Psoas muscle (tissue), 8 donors: Measurements from ENCODE around the gene S100A13. TPM values are rescaled to one million over a fixed set of nuclear protein-coding genes. Genes with fewer than 3 reads are reported as not detected.
"Not testable (repeated sequence)": the region's sequence is repeated elsewhere in the genome, so short reads cannot be mapped to it uniquely, and the experiment has no call there.

Experiments used
- ATAC-seq, 4 donors: fragments of 200-7000 bp; cut with Tn5 transposase; one replicate each; pipeline ENCODE4 v1.9.1; 2020; ENCODE audit warnings: moderate library complexity in 3 of 4, mild to moderate bottlenecking in 2 of 4
- DNase-seq, 2 donors: peaks; one replicate each; pipeline ENCODE4 v3.0.0-alpha.2; 2020
- H3K27ac ChIP-seq: fragments of 200-600 bp; one replicate; pipeline ENCODE4 v1.8.0; 2022
- H3K27me3 ChIP-seq, 3 donors: fragments of 200-600 bp in 1 of 3; one replicate each; pipeline versions ENCODE4 v1.6.1 to v1.8.0; 2013 to 2022; ENCODE audit warnings: low read length in 2 of 3, mild to moderate bottlenecking in 2 of 3, moderate library complexity in 1 of 3; ENCODE audit not compliant: insufficient read depth in 3 of 3
- H3K36me3 ChIP-seq, 2 donors: fragments of 200-600 bp in 1 of 2; one replicate each; pipeline versions ENCODE4 v1.6.1 to v1.8.0; 2013 to 2022; ENCODE audit warnings: low read depth in 1 of 2, mild to moderate bottlenecking in 1 of 2, moderate library complexity in 1 of 2; ENCODE audit not compliant: insufficient read depth in 1 of 2
- H3K4me1 ChIP-seq: fragments of 200-600 bp; one replicate; pipeline ENCODE4 v1.8.0; 2022
- H3K4me3 ChIP-seq: fragments of 200-600 bp; one replicate; pipeline ENCODE4 v1.8.0; 2022; ENCODE audit warnings: mild to moderate bottlenecking
- H3K9me3 ChIP-seq: fragments of 200-600 bp; one replicate; pipeline ENCODE4 v1.8.0; 2022
- WGBS, 3 donors: extraction: QIAGEN DNeasy Blood & Tissue Kit; methylation state at CpG; one replicate each; pipeline versions ENCODE4 v1.1.6 to v1.1.7; 2013; 5-methylcytosine and 5-hydroxymethylcytosine counted together
- intact Hi-C, 2 donors: fragments of 100-400 bp; cut with DNase I; formaldehyde crosslinking; loops; one replicate each; pipeline versions ENCODE4 v1.11.0 to v1.14.2; 2022
- polyA plus RNA-seq, 3 donors: library from polyadenylated mRNA; stranded (reverse); fragments of 200-250 nt; gene quantifications; one replicate each; pipeline ENCODE4 v1.2.3, GENCODE V29; 2013
- total RNA-seq, 4 donors: library from RNA; stranded (reverse); fragmentation: NEBNext Ultra II Directional in 2 of 4; extraction: Animal tissue kit (Norgen Biotek cat#: 25700) in 2 of 4; gene quantifications; one replicate each; pipeline versions ENCODE4 v1.2.1 to v1.2.4, GENCODE V29; 2021 to 2023
- TF ChIP-seq, protein P1 (sequence below): fragments of 200-600 bp; IDR thresholded peaks from one replicate; pipeline ENCODE4 v1.8.0; 2022; ENCODE audit warnings: antibody characterized with exemption
- donor health status: healthy with polysubstance abuse.
- donor health status: DM: no; HTN: no; CAD: no; lungs with moderate emphysema.
- donor health status: Bipolar disorder and iron deficiency.
- donor health status: healthy.
- donor health status: DM: yes; HTN: yes; CAD: no.
- donor health status: DM: no; HTN: no; CAD: no.
- donor health status: DM: no; HTN: no; CAD: no.
- donor health status: DM: yes; HTN: yes; CAD: no.

The S100A13 gene
- total and polyA plus RNA-seq, 7 donors = 72.4 to 199 (median 113) TPM

DNA sequence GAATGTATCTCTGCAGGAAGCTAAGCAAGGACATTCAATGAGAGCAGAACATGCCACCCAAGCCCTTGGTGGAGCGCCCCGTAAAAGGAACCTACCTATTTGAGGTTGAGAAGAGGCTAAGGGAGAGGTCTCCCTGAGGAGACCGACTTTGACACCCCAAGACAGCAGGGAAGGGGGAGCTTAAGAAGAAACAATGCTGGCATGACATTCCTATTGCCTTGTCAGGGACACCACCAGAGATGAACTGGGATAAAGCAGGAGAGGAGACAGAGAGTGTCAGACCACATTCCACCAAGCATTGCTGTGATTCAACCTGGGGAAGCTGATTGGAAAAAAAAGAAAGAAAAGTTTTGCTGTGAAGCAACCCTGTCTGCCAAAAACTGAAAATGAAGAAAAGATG, 48.4 kb downstream of the S100A13 start:
- DNase-seq = no peak
- WGBS, 3 donors = 81 to 85% (median 84%) methylated on average over 3 of the region's 3 CpGs
- intact Hi-C loops = loop anchor here in 1 of 2 donors (10.0 kb wide), 1 partner anchor 166 kb away; no protein-coding TSS in a partner anchor
- no peak overlapping the region for H3K4me3 ChIP-seq
- TF ChIP-seq, protein P1, sequence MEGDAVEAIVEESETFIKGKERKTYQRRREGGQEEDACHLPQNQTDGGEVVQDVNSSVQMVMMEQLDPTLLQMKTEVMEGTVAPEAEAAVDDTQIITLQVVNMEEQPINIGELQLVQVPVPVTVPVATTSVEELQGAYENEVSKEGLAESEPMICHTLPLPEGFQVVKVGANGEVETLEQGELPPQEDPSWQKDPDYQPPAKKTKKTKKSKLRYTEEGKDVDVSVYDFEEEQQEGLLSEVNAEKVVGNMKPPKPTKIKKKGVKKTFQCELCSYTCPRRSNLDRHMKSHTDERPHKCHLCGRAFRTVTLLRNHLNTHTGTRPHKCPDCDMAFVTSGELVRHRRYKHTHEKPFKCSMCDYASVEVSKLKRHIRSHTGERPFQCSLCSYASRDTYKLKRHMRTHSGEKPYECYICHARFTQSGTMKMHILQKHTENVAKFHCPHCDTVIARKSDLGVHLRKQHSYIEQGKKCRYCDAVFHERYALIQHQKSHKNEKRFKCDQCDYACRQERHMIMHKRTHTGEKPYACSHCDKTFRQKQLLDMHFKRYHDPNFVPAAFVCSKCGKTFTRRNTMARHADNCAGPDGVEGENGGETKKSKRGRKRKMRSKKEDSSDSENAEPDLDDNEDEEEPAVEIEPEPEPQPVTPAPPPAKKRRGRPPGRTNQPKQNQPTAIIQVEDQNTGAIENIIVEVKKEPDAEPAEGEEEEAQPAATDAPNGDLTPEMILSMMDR = no peak
- no peaks in the 10 kb centered on the region for H3K36me3 ChIP-seq
- H3K9me3 ChIP-seq = no peaks in the 10 kb centered on the region
- H3K27me3 ChIP-seq = peaks cover 0 to 7% (median 0%) of the 10 kb centered on the region in 3 donors
- H3K27ac ChIP-seq = no peak overlapping the region
- ATAC-seq = no peak
- no peaks in the 10 kb centered on the region for H3K4me1 ChIP-seq

DNA sequence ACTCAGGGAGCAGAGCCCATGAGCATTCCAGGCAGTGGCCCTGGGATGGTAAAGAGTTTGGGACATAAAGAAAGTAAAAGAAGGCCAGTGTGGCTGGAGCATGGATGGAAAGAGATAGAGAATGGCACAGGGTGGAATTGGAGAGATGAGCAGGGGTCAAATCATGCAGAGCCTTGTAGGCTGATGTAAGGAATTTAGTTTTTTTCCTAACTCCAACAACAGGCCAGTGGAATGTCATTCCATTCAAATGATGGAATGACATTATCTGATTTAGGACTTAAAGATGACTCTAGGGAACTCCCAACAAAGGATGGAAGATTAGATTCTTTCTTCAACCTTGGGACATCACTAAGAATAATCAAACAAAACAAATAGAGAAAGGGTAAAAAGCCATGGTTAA, 48.8 kb downstream of the S100A13 start:
- no peak overlapping the region for H3K4me3 ChIP-seq
- no peaks in the 10 kb centered on the region for H3K9me3 ChIP-seq
- intact Hi-C loops = loop anchor here in 1 of 2 donors (10.0 kb wide), 1 partner anchor 166 kb away; no protein-coding TSS in a partner anchor
- H3K4me1 ChIP-seq = no peaks in the 10 kb centered on the region
- ATAC-seq (no peak), DNase-seq (no peak)
- peaks cover 0 to 7% (median 0%) of the 10 kb centered on the region in 3 donors for H3K27me3 ChIP-seq
- no peak overlapping the region for H3K27ac ChIP-seq
- TF ChIP-seq, protein P1 = no peak
- H3K36me3 ChIP-seq = no peaks in the 10 kb centered on the region

DNA sequence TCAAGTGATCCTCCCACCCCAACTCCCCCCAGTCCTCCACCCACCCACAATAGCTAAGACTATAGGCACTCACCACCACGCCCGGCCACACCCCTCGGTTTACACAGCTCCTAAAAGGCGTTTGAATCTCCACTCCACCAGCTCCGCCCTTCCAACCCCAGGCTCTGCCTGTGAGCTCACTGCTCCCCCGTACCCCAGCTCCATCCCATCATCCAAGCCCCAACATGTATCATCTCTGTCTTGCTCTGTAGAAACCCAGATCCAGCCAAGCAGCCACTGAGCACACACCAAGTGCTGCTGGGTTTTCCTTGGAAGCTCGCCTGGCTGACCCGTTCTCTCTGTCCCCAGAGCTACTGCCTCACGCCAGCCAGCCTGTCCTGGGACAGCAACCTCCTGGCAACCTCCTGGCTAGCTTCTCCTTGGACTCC, 49.7 kb downstream of the S100A13 start:
- TF ChIP-seq, protein P1 = no peak
- H3K27ac ChIP-seq = no peak overlapping the region
- H3K36me3 ChIP-seq = no peaks in the 10 kb centered on the region
- ATAC-seq (no peak), DNase-seq (no peak)
- H3K9me3 ChIP-seq = no peaks in the 10 kb centered on the region
- WGBS, 3 donors = 40 to 67% (median 48%) methylated on average over 9 of the region's 9 CpGs
- no peak overlapping the region for H3K4me3 ChIP-seq
- intact Hi-C loops = loop anchor here in 1 of 2 donors (10.0 kb wide), 1 partner anchor 167 kb away; no protein-coding TSS in a partner anchor
- H3K4me1 ChIP-seq = peaks cover 5% of the 10 kb centered on the region
- peaks cover 0 to 7% (median 0%) of the 10 kb centered on the region in 3 donors for H3K27me3 ChIP-seq

DNA sequence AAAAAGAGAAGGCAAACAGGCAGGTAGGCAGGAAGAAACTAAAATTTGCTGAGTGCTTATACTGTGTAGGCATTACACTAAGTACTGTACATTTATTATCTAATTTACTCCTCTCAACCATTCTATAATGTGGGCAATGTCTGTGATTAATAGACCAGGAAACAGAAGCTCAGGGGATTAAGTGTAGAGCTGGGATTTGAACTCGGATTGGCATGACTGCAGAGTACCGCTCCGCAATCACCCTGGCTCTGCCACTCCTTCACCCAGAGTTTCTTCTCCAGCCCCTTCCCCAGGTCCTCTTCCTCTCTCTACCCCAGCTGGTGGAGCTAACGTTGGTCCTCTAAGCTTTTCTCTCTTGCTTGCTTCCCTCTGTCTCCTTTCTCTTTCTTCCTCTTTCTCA, 50.2 kb downstream of the S100A13 start:
- Histone ChIP-seq H3K27ac (no peak overlapping the region), H3K27me3 (peaks cover 0 to 7% (median 0%) of the 10 kb centered on the region in 3 donors), H3K4me3 (no peak overlapping the region), H3K36me3 (no peaks in the 10 kb centered on the region), H3K9me3 (no peaks in the 10 kb centered on the region), H3K4me1 (peaks cover 10% of the 10 kb centered on the region)
- ATAC-seq = no peak
- TF ChIP-seq, protein P1 = no peak
- DNase-seq = no peak
- intact Hi-C loops = loop anchor here in 1 of 2 donors (10.0 kb wide), 1 partner anchor 168 kb away; no protein-coding TSS in a partner anchor
- 63 to 68% (median 65%) methylated on average over 4 of the region's 4 CpGs for WGBS, 3 donors

DNA sequence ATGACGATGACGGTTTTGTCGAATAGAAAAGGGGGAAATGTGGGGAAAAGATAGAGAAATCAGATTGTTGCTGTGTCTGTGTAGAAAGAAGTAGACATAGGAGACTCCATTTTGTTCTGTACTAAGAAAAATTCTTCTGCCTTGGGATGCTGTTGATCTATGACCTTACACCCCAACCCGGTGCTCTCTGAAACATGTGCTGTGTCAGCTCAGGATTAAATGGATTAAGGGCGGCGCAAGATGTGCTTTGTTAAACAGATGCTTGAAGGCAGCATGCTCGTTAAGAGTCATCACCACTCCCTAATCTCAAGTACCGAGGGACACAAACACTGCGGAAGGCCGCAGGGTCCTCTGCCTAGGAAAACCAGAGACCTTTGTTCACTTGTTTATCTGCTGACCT, 51.8 kb downstream of the S100A13 start:
- 72 to 88% (median 81%) methylated on average over 9 to 10 of the region's 10 CpGs for WGBS, 3 donors
- H3K27me3 ChIP-seq, H3K36me3 ChIP-seq, DNase-seq, H3K27ac ChIP-seq, H3K9me3 ChIP-seq, H3K4me3 ChIP-seq, ATAC-seq: not testable (repeated sequence)
- intact Hi-C loops = loop anchor here in 1 of 2 donors (10.0 kb wide), 1 partner anchor 169 kb away; no protein-coding TSS in a partner anchor
- H3K4me1 ChIP-seq = peaks cover 14% of the 10 kb centered on the region

DNA sequence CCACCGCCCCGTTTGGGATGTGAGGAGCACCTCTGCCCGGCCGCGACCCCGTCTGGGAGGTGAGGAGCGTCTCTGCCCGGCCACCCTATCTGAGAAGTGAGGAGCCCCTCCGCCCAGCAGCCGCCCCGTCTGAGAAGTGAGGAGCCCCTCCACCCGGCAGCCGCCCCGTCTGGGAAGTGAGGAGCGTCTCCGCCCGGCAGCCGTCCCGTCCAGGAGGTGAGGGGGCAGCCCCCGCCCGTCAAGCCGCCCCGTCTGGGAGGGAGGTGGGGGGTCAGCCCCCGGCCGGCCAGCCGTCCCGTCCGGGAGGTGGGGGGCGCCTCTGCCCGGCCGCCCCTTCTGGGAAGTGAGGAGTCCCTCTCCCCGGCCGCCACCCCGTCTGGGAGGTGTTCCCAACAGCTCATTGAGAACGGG, 52.2 kb downstream of the S100A13 start:
- H3K27ac ChIP-seq, DNase-seq, H3K27me3 ChIP-seq, H3K36me3 ChIP-seq, ATAC-seq, H3K4me3 ChIP-seq, H3K9me3 ChIP-seq: not testable (repeated sequence)
- WGBS, 3 donors = 93 to 96% (median 96%) methylated on average over 20 to 35 of the region's 35 CpGs
- peaks cover 14% of the 10 kb centered on the region for H3K4me1 ChIP-seq
- intact Hi-C loops = loop anchor here in 1 of 2 donors (10.0 kb wide), 1 partner anchor 170 kb away; no protein-coding TSS in a partner anchor
